Measurements from ENCODE around the gene GLI1. TPM values are rescaled to one million over a fixed set of nuclear protein-coding genes. Genes with fewer than 3 reads are reported as not detected.
"Not testable (repeated sequence)": the region's sequence is repeated elsewhere in the genome, so short reads cannot be mapped to it uniquely, and the experiment has no call there.

GLI1 gene
- polyA plus RNA-seq, 1 donor from 2014 or later: 4.2 TPM

- Histone ChIP-seq H3K4me2 (ENCODE audit: low read length) (no peak overlapping the region), H3K27me3 (ENCODE audit: insufficient read depth, low read depth, low read length) (no peaks in the 10 kb centered on the region), H3K9me3 (ENCODE audit: low read length) (no peaks in the 10 kb centered on the region), H3K36me3 (ENCODE audit: insufficient read depth, low read length) (peaks cover 9% of the 10 kb centered on the region), H2AFZ (ENCODE audit: low read depth, low read length) (no peak overlapping the region), H3K9ac (ENCODE audit: low read length) (no peak overlapping the region), H3F3A (ENCODE audit: insufficient read depth, low read length, poor library complexity, severe bottlenecking) (no peaks in the 10 kb centered on the region), H3K79me2 (replicated peaks; ENCODE audit: insufficient read depth, low read length) (no peaks in the 10 kb centered on the region), H3K27ac (ENCODE audit: low read length) (no peak overlapping the region), H3K4me3 (ENCODE audit: low read length) (no peak overlapping the region), H4K20me1 (ENCODE audit: insufficient read depth) (no peaks in the 10 kb centered on the region), H3K9me2 (ENCODE audit: insufficient read depth, low read length) (no peaks in the 10 kb centered on the region)
- TF ChIP-seq EZH2 (IDR thresholded peaks at IDR 0.05; ENCODE audit: borderline replicate concordance, insufficient read depth, low read length, poor library complexity, severe bottlenecking) (no peak), MXI1 (conservative IDR thresholded peaks at IDR 0.05; ENCODE audit: poor library complexity, severe bottlenecking) (no peak), SMC3 (conservative IDR thresholded peaks at IDR 0.05; ENCODE audit: poor library complexity) (no peak), EP300 (conservative IDR thresholded peaks at IDR 0.05; ENCODE audit: poor library complexity, severe bottlenecking) (no peak), RAD21 (conservative IDR thresholded peaks at IDR 0.05) (no peak), TAF1 (IDR thresholded peaks at IDR 0.05; ENCODE audit: low read depth) (no peak), REST (IDR thresholded peaks at IDR 0.05; ENCODE audit: borderline replicate concordance) (no peak), POLR2AphosphoS5 (IDR thresholded peaks at IDR 0.05) (no peak)
Observed at GRCh38 chr12:57498571-57498970, 39.0 kb downstream of the GLI1 start.

- H3K79me2 ChIP-seq (replicated peaks; ENCODE audit: insufficient read depth, low read length): no peaks in the 10 kb centered on the region
- no peaks in the 10 kb centered on the region for H3K27me3 ChIP-seq (ENCODE audit: insufficient read depth, low read depth, low read length)
- H2AFZ ChIP-seq (ENCODE audit: low read depth, low read length): no peak overlapping the region
- TF ChIP-seq CTCF (IDR thresholded peaks at IDR 0.05; ENCODE audit: poor library complexity, severe bottlenecking) (no peak), TAF1 (IDR thresholded peaks at IDR 0.05; ENCODE audit: low read depth) (no peak), EP300 (conservative IDR thresholded peaks at IDR 0.05; ENCODE audit: poor library complexity, severe bottlenecking) (no peak), MXI1 (conservative IDR thresholded peaks at IDR 0.05; ENCODE audit: poor library complexity, severe bottlenecking) (no peak), POLR2AphosphoS5 (IDR thresholded peaks at IDR 0.05) (no peak), SMC3 (conservative IDR thresholded peaks at IDR 0.05; ENCODE audit: poor library complexity) (no peak), RAD21 (conservative IDR thresholded peaks at IDR 0.05) (no peak), REST (IDR thresholded peaks at IDR 0.05; ENCODE audit: borderline replicate concordance) (no peak), EZH2 (IDR thresholded peaks at IDR 0.05; ENCODE audit: borderline replicate concordance, insufficient read depth, low read length, poor library complexity, severe bottlenecking) (no peak)
- H3K9me3 ChIP-seq (ENCODE audit: low read length): no peaks in the 10 kb centered on the region
- peaks cover 15% of the 10 kb centered on the region for H3K36me3 ChIP-seq (ENCODE audit: insufficient read depth, low read length)
- no peak overlapping the region for H3K27ac ChIP-seq (ENCODE audit: low read length)
- no peaks in the 10 kb centered on the region for H3K9me2 ChIP-seq (ENCODE audit: insufficient read depth, low read length)
- H3K4me3 ChIP-seq (ENCODE audit: low read length): no peak overlapping the region
- no peaks in the 10 kb centered on the region for H3F3A ChIP-seq (ENCODE audit: insufficient read depth, low read length, poor library complexity, severe bottlenecking)
- H4K20me1 ChIP-seq (ENCODE audit: insufficient read depth): no peaks in the 10 kb centered on the region
- no peak overlapping the region for H3K9ac ChIP-seq (ENCODE audit: low read length)
- H3K4me2 ChIP-seq (ENCODE audit: low read length): no peak overlapping the region
Observed at GRCh38 chr12:57500213-57500612, 40.6 kb downstream of the GLI1 start.

- H3K9me3 ChIP-seq (ENCODE audit: low read length); H3F3A ChIP-seq (ENCODE audit: insufficient read depth, low read length, poor library complexity, severe bottlenecking); H2AFZ ChIP-seq (ENCODE audit: low read depth, low read length); H3K4me2 ChIP-seq (ENCODE audit: low read length); H3K79me2 ChIP-seq (replicated peaks; ENCODE audit: insufficient read depth, low read length); H4K20me1 ChIP-seq (ENCODE audit: insufficient read depth); H3K27ac ChIP-seq (ENCODE audit: low read length); H3K27me3 ChIP-seq (ENCODE audit: insufficient read depth, low read depth, low read length); H3K9ac ChIP-seq (ENCODE audit: low read length); H3K4me3 ChIP-seq (ENCODE audit: low read length); H3K9me2 ChIP-seq (ENCODE audit: insufficient read depth, low read length): not testable (repeated sequence)
- peaks cover 15% of the 10 kb centered on the region for H3K36me3 ChIP-seq (ENCODE audit: insufficient read depth, low read length)
Observed at GRCh38 chr12:57502311-57502969, 42.9 kb downstream of the GLI1 start.

Data from neural cell (in vitro differentiated cells).